ENCODE results near the gene ETV6.

ETV6 gene

GRCh38 chr12:11827091-11828061, 177.9 kb downstream of the ETV6 start:
- Histone ChIP-seq H3K27ac (peak overlapping the region; percentile 39), H3K36me3 (peaks cover 27% of the 10 kb centered on the region), H3K4me3 (ENCODE audit: low read depth in 1 of 2, low read length in 1 of 2) (no peak overlapping the region)

GRCh38 chr12:11829764-11830194, 180.3 kb downstream of the ETV6 start:
- Histone ChIP-seq H3K4me3 (ENCODE audit: low read depth in 1 of 2, low read length in 1 of 2) (no peak overlapping the region), H3K4me1 (ENCODE audit: control insufficient read depth in 1 of 2, insufficient read depth in 1 of 2, low read depth in 1 of 2, low read length in 1 of 2) (peaks cover 26 to 27% of the 10 kb centered on the region in 2 experiments), H3K36me3 (peaks cover 27% of the 10 kb centered on the region), H3K27ac (no peak overlapping the region), H3K9me3 (no peaks in the 10 kb centered on the region), H3K27me3 (no peaks in the 10 kb centered on the region)
- TF ChIP-seq, protein P1, sequence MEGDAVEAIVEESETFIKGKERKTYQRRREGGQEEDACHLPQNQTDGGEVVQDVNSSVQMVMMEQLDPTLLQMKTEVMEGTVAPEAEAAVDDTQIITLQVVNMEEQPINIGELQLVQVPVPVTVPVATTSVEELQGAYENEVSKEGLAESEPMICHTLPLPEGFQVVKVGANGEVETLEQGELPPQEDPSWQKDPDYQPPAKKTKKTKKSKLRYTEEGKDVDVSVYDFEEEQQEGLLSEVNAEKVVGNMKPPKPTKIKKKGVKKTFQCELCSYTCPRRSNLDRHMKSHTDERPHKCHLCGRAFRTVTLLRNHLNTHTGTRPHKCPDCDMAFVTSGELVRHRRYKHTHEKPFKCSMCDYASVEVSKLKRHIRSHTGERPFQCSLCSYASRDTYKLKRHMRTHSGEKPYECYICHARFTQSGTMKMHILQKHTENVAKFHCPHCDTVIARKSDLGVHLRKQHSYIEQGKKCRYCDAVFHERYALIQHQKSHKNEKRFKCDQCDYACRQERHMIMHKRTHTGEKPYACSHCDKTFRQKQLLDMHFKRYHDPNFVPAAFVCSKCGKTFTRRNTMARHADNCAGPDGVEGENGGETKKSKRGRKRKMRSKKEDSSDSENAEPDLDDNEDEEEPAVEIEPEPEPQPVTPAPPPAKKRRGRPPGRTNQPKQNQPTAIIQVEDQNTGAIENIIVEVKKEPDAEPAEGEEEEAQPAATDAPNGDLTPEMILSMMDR (IDR thresholded peaks at IDR 0.05), result no peak

More at GRCh38 chr12:11827091-11828061, 177.9 kb downstream of the ETV6 start:
- Histone ChIP-seq H3K4me1 (ENCODE audit: control insufficient read depth in 1 of 2, insufficient read depth in 1 of 2, low read depth in 1 of 2, low read length in 1 of 2) (peaks cover 20 to 21% of the 10 kb centered on the region in 2 experiments), H3K27me3 (no peaks in the 10 kb centered on the region), H3K9me3 (no peaks in the 10 kb centered on the region)
- TF ChIP-seq, protein P1 (IDR thresholded peaks at IDR 0.05), result no peak

DNA sequence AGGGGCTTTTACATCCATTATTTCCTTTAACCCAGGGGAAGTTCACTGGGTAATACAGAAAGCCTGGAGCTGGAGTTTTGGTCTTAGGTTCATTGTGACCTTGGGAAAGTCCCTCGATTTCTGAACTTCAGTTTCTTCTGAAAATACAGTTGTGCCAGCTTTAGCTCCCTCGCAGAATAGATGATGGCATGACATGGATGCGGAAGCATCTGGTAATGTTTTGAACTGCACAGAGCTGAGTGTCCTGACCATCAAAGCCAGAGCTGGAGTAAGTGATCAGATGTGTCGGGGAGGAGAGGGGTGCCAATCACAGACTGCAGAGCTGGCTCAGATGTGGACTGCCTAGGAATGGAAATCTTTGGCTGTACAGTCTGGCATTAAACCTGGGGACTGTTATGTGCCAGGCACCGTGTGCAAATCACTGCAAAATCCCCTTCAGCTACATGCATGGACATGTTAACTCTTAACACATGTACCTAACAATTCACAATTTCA, 180.9 kb downstream of the ETV6 start:
- Histone ChIP-seq H3K9me3 (no peaks in the 10 kb centered on the region), H3K27ac (no peak overlapping the region), H3K4me3 (ENCODE audit: low read depth in 1 of 2, low read length in 1 of 2) (no peak overlapping the region), H3K36me3 (peaks cover 27% of the 10 kb centered on the region), H3K4me1 (ENCODE audit: control insufficient read depth in 1 of 2, insufficient read depth in 1 of 2, low read depth in 1 of 2, low read length in 1 of 2) (peaks cover 32 to 33% of the 10 kb centered on the region in 2 experiments), H3K27me3 (no peaks in the 10 kb centered on the region)
- TF ChIP-seq, protein P1 (IDR thresholded peaks at IDR 0.05), result no peak

DNA sequence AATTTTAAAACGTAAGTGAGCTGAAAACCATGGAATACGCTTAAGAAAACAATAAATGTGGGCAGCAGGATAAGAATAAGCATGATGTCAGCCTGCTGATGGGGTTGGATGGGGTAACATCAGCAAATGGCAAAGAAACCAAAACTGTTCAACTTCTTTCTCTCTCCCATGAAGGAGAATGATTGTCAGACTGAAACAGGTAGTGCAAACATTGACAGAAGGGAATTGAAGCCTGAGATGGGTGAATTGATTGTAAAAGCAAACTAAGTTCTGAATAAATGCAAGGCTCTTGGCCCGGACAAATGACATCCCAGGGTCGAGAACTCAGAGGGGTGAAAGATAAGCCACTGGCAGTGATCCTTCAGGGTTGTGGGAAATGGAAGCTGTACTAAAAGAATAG, 182.6 kb downstream of the ETV6 start:
- Histone ChIP-seq H3K4me3 (ENCODE audit: low read depth in 1 of 2, low read length in 1 of 2) (no peak overlapping the region), H3K36me3 (peaks cover 17% of the 10 kb centered on the region), H3K27me3 (no peaks in the 10 kb centered on the region), H3K4me1 (ENCODE audit: control insufficient read depth in 1 of 2, insufficient read depth in 1 of 2, low read depth in 1 of 2, low read length in 1 of 2) (peaks cover 48 to 49% of the 10 kb centered on the region in 2 experiments), H3K27ac (no peak overlapping the region), H3K9me3 (no peaks in the 10 kb centered on the region)
- TF ChIP-seq, protein P1 (IDR thresholded peaks at IDR 0.05), result no peak

DNA sequence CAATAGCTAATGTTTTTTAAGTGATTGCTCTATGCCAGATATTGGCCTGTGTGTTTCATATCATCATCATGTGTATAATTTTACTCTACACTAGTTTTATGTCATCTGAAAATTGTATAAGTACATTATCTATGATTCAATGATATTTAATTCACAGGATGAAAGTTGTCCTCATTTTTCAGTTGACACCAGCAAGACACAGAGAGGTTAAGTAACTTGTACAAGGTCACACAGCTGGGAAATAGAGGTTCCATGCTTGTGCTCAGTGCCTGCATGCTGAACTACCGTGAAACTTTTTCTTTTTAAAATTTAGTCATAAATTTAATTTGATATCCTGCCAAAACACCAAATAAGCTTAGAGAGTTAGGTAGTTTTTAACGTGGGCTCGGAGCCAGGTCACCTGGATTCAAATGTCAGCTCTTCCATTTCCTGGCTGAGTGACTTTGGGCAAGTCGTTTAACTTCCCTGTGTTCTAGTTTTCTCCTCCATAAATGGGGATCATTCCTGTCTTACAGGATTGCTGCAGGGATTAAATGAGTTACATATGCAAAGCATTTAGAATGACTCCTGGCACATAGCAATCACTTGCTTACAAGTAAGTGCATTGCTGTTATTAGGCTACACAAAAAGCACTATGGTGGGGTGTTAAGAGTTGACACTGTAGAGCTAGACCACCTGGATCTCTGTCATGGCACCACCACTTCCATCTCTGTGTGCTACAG, 183.9 kb downstream of the ETV6 start:
- Histone ChIP-seq H3K36me3 (peaks cover 17% of the 10 kb centered on the region), H3K27ac (peak overlapping the region; percentile 49), H3K27me3 (no peaks in the 10 kb centered on the region), H3K4me3 (ENCODE audit: low read depth in 1 of 2, low read length in 1 of 2) (no peak overlapping the region), H3K4me1 (ENCODE audit: control insufficient read depth in 1 of 2, insufficient read depth in 1 of 2, low read depth in 1 of 2, low read length in 1 of 2) (peaks cover 40 to 41% of the 10 kb centered on the region in 2 experiments), H3K9me3 (no peaks in the 10 kb centered on the region)
- TF ChIP-seq, protein P1 (IDR thresholded peaks at IDR 0.05), result no peak
